ENCODE results near the gene CEMP1. TPM values are rescaled to one million over a fixed set of nuclear protein-coding genes. Genes with fewer than 3 reads are reported as not detected.
A peak's percentile ranks its signal among the peaks of the same experiment; 100 is the strongest.

The CEMP1 gene
- total RNA-seq, 1 donor, result not detected

DNA sequence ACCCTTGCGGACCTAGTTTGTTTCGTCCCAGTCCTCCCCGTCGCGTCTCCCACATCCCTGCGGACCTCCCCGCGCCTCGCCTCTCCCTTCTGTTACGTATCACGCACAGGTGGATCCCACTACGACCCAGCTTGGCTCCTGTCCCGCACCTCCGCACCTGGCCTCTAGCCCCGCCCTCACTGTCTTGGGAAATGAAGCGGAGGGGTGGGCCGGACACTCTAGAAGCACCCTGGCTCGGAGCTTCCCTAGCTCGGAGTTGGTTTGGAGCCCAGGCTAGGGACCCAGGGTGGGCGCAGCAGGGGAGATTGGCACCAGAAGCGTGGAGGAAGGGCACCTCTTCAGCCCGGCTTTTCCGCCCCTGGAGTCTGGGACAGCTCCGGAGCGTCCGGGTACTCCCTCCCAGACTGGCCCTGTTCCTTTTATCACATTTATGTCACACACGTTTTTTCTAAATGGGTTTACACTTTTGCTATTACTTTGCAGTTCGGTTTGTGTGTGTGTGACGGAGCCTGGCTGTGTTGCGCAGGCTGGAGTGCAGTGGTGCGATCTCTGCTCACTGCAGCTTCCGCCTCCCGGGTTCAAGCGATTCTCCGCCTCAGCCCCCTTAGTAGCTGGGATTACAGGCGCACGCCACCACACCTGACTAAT, 1.4 kb upstream of the CEMP1 start:
- TF ChIP-seq, protein P1, sequence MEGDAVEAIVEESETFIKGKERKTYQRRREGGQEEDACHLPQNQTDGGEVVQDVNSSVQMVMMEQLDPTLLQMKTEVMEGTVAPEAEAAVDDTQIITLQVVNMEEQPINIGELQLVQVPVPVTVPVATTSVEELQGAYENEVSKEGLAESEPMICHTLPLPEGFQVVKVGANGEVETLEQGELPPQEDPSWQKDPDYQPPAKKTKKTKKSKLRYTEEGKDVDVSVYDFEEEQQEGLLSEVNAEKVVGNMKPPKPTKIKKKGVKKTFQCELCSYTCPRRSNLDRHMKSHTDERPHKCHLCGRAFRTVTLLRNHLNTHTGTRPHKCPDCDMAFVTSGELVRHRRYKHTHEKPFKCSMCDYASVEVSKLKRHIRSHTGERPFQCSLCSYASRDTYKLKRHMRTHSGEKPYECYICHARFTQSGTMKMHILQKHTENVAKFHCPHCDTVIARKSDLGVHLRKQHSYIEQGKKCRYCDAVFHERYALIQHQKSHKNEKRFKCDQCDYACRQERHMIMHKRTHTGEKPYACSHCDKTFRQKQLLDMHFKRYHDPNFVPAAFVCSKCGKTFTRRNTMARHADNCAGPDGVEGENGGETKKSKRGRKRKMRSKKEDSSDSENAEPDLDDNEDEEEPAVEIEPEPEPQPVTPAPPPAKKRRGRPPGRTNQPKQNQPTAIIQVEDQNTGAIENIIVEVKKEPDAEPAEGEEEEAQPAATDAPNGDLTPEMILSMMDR (IDR thresholded peaks at IDR 0.05; ENCODE audit: insufficient read depth, low read length), result no peak
- peak; percentile 47 for DNase-seq (ENCODE audit: low read depth)
- H3K4me3 ChIP-seq (ENCODE audit: low read depth, low read length), result peak overlapping the region; percentile 67

DNA sequence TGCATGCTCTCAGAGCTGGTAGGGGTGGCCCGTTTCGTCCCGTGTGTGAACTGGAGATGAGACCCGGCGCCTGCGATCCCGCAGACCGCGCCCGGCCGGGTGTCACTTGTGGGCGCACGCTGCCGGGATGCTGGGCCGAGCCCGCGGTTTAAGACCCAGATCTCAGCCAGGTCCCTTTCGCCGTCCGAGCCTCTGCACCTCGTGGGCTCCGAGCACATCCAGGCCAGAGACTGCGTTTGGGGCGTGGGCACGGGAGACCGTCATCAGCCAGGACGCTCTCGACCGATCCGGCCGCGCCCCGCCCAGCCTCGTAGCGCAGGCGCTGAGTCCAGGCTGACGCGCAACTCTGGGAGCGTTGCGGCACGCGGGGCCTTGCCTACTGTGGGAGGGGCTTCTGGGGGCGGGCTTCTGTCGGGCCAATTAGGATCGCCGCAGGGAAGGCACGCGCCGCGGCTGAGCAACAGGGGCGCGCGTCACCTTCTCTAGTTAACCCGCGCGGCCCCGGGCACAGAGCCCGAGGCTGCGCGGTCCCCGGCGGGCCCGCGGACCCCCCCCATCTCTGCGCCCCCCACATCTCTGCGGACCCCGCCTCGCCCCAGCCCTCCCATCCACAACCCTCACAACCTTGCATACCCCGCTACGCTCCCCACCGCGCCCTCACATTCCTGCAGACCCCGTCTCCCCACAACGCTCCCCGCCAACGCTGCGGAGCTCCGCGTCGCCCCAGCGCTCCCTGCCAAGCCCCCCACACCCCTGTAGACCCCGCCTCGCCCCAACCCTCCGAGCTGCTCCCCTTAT, 687 bp upstream of the CEMP1 start:
- peak; percentile 95 for DNase-seq (ENCODE audit: low read depth)
- H3K4me3 ChIP-seq (ENCODE audit: low read depth, low read length), result peak overlapping the region; percentile 67
- TF ChIP-seq, protein P1 (IDR thresholded peaks at IDR 0.05; ENCODE audit: insufficient read depth, low read length), result no peak

DNA sequence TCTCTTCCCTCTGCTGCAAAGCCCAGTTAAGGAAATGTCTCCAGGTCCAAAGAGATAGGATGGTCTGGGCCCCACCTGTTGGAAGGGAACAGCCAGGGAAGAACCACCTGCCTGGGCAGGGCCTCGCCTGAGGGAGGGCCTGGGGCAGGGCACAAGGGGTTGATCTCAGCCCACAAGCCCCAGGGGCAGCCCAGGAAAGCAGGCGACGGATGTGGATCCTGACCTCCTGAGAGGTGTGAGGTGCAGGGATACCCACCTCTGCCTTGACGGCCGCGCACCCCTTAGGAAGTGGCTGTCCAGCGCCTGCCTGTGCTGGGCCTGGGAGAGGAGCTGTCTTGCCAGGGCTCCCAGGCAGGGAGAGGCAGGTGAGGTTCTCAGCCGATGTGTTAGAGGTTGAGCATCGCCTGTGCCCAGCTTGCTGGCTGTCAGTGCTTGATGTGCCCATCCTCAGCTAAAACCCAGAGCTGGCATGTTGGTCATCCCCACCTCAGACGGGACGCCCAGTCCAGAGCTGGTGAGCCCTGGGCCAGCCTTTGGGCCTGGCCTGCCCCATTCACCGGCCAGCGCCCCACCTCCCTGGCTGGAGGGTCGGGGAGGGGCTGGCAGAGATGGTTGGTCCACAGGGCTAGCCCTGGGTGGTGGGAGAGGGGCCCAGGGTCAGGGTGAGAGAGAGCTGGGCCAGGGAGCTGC, 434 bp downstream of the CEMP1 start:
- no peak for DNase-seq (ENCODE audit: low read depth)
- H3K4me3 ChIP-seq (ENCODE audit: low read depth, low read length), result no peak overlapping the region
- TF ChIP-seq, protein P1 (IDR thresholded peaks at IDR 0.05; ENCODE audit: insufficient read depth, low read length), result no peak

DNA sequence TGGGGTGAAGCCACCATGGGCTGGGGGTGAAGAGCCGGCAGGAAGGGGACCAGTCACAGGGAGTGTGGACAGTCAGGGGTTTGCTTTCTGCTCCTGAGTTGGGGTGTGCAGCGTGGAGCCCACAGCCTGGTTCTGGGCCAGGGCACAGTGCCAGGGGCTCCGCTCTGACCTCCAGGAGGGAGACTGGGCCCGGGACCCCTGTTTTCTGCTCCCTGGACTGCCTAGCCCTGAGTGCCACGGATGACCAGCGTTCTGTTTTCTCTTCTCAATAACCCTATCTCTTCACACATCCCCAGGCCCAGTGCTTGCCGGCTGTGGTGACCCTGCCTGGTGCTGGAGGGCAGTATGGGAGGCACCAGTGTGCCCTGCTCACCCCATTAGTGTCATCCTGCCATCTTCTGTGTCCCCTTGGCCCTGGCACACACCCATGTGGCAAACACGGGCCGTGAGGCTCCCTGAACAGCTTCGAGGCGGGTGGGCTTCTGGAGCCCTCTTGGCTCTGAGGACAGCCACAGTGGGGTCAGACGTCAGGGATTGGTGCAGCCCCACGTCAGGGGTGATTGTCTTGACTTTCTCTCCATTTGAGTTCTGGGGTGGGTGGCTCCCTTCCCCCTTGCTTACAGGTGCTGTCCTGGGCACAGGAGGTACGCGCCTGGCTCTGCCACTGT, 1.1 kb downstream of the CEMP1 start:
- no peak overlapping the region for H3K4me3 ChIP-seq (ENCODE audit: low read depth, low read length)
- TF ChIP-seq, protein P1 (IDR thresholded peaks at IDR 0.05; ENCODE audit: insufficient read depth, low read length), result no peak
- DNase-seq (ENCODE audit: low read depth), result no peak

DNA sequence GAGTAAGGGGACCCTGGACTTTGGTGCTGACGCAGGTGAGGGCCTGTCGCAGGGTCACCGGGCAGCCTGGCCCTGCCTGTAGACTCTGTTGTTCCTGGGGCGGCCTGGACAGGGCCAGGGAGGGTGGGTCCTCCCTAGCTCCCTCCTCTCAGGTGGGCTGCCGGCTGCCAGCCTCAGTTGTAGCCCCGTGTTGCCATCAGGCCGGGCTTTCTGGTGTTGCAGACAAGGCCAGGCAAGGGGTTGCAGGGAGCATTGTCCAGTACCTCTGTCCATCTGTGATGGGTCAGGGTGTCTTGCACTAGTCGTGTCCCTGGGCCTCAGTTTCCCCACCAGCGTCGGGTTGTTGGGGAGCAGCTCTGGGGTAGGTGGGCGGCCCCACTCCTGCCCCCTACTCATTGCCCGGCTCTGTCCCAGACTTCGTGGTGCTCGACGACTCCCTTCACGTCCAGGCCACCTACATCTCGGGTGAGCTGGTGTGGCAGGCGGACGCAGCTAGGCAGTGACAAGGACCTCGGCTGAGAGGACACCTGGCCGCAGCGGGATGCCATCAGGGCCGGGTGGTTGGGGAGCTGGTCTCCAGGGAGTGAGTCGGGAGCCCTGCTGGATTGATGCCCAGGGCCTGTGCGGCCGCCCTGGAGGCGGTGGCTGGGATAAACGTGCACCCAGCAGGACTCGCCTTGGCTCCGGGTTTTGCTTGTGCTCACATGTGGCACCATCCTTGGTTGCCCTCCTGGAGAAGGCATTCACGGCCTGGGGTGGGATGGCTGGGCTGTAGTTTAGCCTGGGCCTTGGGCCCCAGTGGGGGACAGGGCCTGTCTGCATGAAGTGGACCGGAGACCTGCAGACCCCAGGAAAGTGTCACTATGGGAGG, 1.9 kb downstream of the CEMP1 start:
- DNase-seq (ENCODE audit: low read depth), result no peak
- TF ChIP-seq, protein P1 (IDR thresholded peaks at IDR 0.05; ENCODE audit: insufficient read depth, low read length), result no peak
- no peak overlapping the region for H3K4me3 ChIP-seq (ENCODE audit: low read depth, low read length)
